ENCODE results near the gene ELOVL6.

- no peak for TF ChIP-seq CTCF (IDR thresholded peaks at IDR 0.05)
- TF ChIP-seq POLR2A (IDR thresholded peaks at IDR 0.05), result no peak
Measured at GRCh38 chr4:110059556-110060191, 138.7 kb downstream of the ELOVL6 start.

All from testis (tissue), 2 donors.